K562 (cell line): ENCODE measurements around the gene ELMO1. TPM values are rescaled to one million over a fixed set of nuclear protein-coding genes. Genes with fewer than 3 reads are reported as not detected.

Experiments used
- ATAC-seq: fragments of 200-7000 bp; cut with Tn5 transposase; 3 replicates; pipeline ENCODE4 v1.9.1; 2020; ENCODE audit warnings: moderate library complexity
- BruUV-seq: library from RNA; stranded (reverse); fragments of 400-500 nt; replicated peaks from 2 replicates; lab custom pipeline; 2021; lab: Mats Ljungman, UMichigan
- CTCF ChIA-PET: fragments of 300-600 bp; formaldehyde crosslinking; extraction: SDS; loops from one replicate; lab custom pipeline; 2021; ENCODE audit warnings: low intra/inter-chr PET ratio; lab: Yijun Ruan, JAX
- POLR2A ChIA-PET: fragments of 300-600, 350-650 bp; sonication (Branson Sonifier 250); formaldehyde crosslinking; extraction: SDS; loops from one replicate; lab custom pipeline; 2021; ENCODE audit warnings: antibody characterized with exemption, inconsistent platforms; lab: Yijun Ruan, JAX
- DNase-seq, 4 experiments: peaks; one replicate each; pipeline versions ENCODE4 v3.0.0 to v3.0.0-alpha.2; 2011 to 2018; ENCODE audit warnings: low spot score in 3 of 4, mixed read lengths in 3 of 4; ENCODE audit errors: extremely low read depth in 1 of 4
- FAIRE-seq: peaks from 2 replicates; lab custom pipeline; 2011; peaks lifted over from hg19 to GRCh38; lab: Jason Lieb, UNC
- H2AFZ ChIP-seq: 2 replicates; pipeline ENCODE4 v1.6.0; 2011; ENCODE audit warnings: low read depth, low read length, control low read depth, inconsistent platforms
- H3K27ac ChIP-seq: fragments of 200-600 bp; 3 replicates; pipeline ENCODE4 v1.8.0; 2011; ENCODE audit warnings: low read depth, mild to moderate bottlenecking, control low read depth, inconsistent platforms, low read length, moderate library complexity, mixed read lengths; ENCODE audit errors: extremely low read depth
- H3K27me3 ChIP-seq, 2 experiments: fragments of 300-600 bp in 1 of 2; 2 replicates in 1 of 2; 3 replicates in 1 of 2; pipeline versions ENCODE4 v1.6.0 to v1.8.0; 2011; ENCODE audit warnings: inconsistent platforms in 2 of 2, low read length in 2 of 2, mild to moderate bottlenecking in 1 of 2, mixed read lengths in 1 of 2, moderate library complexity in 1 of 2; ENCODE audit not compliant: control insufficient read depth in 2 of 2, insufficient read depth in 2 of 2
- H3K36me3 ChIP-seq: fragments of 300-600 bp; 3 replicates; pipeline ENCODE4 v1.8.0; 2011; ENCODE audit warnings: mild to moderate bottlenecking, low read length, inconsistent platforms; ENCODE audit not compliant: control insufficient read depth, insufficient read depth
- H3K4me1 ChIP-seq, 2 experiments: fragments of 200-600 bp in 1 of 2; replicated peaks in 1 of 2; 2 replicates in 1 of 2; 3 replicates in 1 of 2; pipeline versions ENCODE4 v1.5.1 to v1.8.0; 2011; ENCODE audit warnings: inconsistent platforms in 2 of 2, low read length in 2 of 2, mild to moderate bottlenecking in 1 of 2, mixed read lengths in 1 of 2, moderate library complexity in 1 of 2; ENCODE audit not compliant: control insufficient read depth in 2 of 2, insufficient read depth in 2 of 2
- H3K4me2 ChIP-seq: 2 replicates; pipeline ENCODE4 v1.6.1; 2011; ENCODE audit warnings: low read length, control low read depth, inconsistent platforms, mixed read lengths; ENCODE audit not compliant: insufficient read depth
- H3K4me3 ChIP-seq: fragments of 200-600 bp; sonication (generic), shearing (Covaris generic); 2 replicates; pipeline ENCODE4 v1.5.1; 2016; ENCODE audit warnings: control low read depth, inconsistent platforms
- H3K79me2 ChIP-seq: fragments of 200-600 bp; 3 replicates; pipeline ENCODE4 v1.8.0; 2011; ENCODE audit warnings: low read length, inconsistent platforms; ENCODE audit not compliant: control insufficient read depth, insufficient read depth
- H3K9ac ChIP-seq, 2 experiments: 2 replicates each; pipeline versions ENCODE4 v1.6.0 to v1.6.1; 2011; ENCODE audit warnings: low read depth in 2 of 2, low read length in 2 of 2, control low read depth in 1 of 2, inconsistent platforms in 1 of 2, mild to moderate bottlenecking in 1 of 2, mixed read lengths in 1 of 2; ENCODE audit not compliant: insufficient read depth in 1 of 2
- H3K9me1 ChIP-seq: one replicate; pipeline ENCODE4 v1.6.0; 2011; ENCODE audit warnings: inconsistent platforms, mild to moderate bottlenecking, low read length, moderate library complexity; ENCODE audit not compliant: control insufficient read depth, insufficient read depth
- H3K9me3 ChIP-seq: replicated peaks from 2 replicates; pipeline ENCODE4 v1.5.1; 2011; ENCODE audit warnings: low read depth, low read length, inconsistent platforms; ENCODE audit not compliant: control insufficient read depth, insufficient read depth
- H4K20me1 ChIP-seq: replicated peaks from 2 replicates; pipeline ENCODE4 v1.6.1; 2011; ENCODE audit warnings: low read length, inconsistent platforms, mixed read lengths; ENCODE audit not compliant: control insufficient read depth, insufficient read depth
- CTCF ChIP-seq, 3 experiments: IDR thresholded peaks in 2 of 3; conservative IDR thresholded peaks in 1 of 3; 2 replicates each; pipeline ENCODE4 v1.5.1; 2011 to 2012; ENCODE audit warnings: low read length in 3 of 3, mild to moderate bottlenecking in 3 of 3, control low read depth in 2 of 3, improper control_type of control experiment in 1 of 3, inconsistent platforms in 1 of 3, low read depth in 1 of 3, mixed read lengths in 1 of 3, moderate library complexity in 1 of 3; ENCODE audit not compliant: insufficient read depth in 2 of 3
- RAD21 ChIP-seq, 2 experiments: fragments of 250-450 bp in 1 of 2; fragments of 450-650 bp in 1 of 2; sonication (Bioruptor Pico) in 1 of 2; formaldehyde crosslinking in 1 of 2; IDR thresholded peaks in 1 of 2; conservative IDR thresholded peaks in 1 of 2; 2 replicates each; pipeline versions ENCODE4 v1.4.0 to v1.8.0; 2020 to 2022; ENCODE audit warnings: mild to moderate bottlenecking in 2 of 2, moderate library complexity in 1 of 2
- SMC3 ChIP-seq: conservative IDR thresholded peaks from 2 replicates; pipeline ENCODE4 v1.6.1; 2011; ENCODE audit warnings: low read depth, low read length, improper control_type of control experiment; ENCODE audit not compliant: insufficient read depth
- ZNF584 ChIP-seq: fragments of 200-800 bp; sonication (Bioruptor generic); IDR thresholded peaks from 2 replicates; pipeline ENCODE4 v1.6.1; 2016; ENCODE audit warnings: low read depth, mild to moderate bottlenecking, missing genetic modification characterization, missing compliant biosample characterization
- WGBS: fragments of 100-300 bp; shearing (Covaris generic); methylation state at CpG from one replicate; pipeline ENCODE4 v1.1.6; 2016; ENCODE audit warnings: low coverage, mixed read lengths; ENCODE audit not compliant: insufficient coverage; ENCODE audit errors: missing lambda C conversion rate; 5-methylcytosine and 5-hydroxymethylcytosine counted together
- in situ Hi-C: fragments of 300-500 bp; cut with MboI; formaldehyde crosslinking; loops from 4 replicates; pipeline ENCODE4 v1.15.0; 2018; ENCODE audit warnings: inconsistent platforms, mixed read lengths
- intact Hi-C: fragments of 100-400 bp; cut with micrococcal nuclease; formaldehyde crosslinking; loops from 2 replicates; pipeline ENCODE4 v1.14.2; 2022
- polyA plus RNA-seq, 8 experiments: library from polyadenylated mRNA; depleted of rRNA in 4 of 8; stranded (reverse) in 5 of 8; unstranded in 3 of 8; fragments of >200 nt; fragmentation: Nextera tagmentation in 2 of 8; fragmentation: Illumina TruSeq in 1 of 8; extraction: Ambion mirVana in 2 of 8; extraction: Trizol in 1 of 8; gene quantifications; 2 replicates each; pipeline versions ENCODE4 v1.2.1 to v1.2.3, GENCODE V29; 2011 to 2014; ENCODE audit warnings: inconsistent platforms in 1 of 8, missing spikeins in 1 of 8
- total RNA-seq, 7 experiments: library from RNA; depleted of rRNA in 6 of 7; stranded (reverse); fragments of >200 nt in 6 of 7; fragmentation: Illumina TruSeq in 2 of 7; extraction: Trizol in 2 of 7; gene quantifications; 2 replicates each; pipeline versions ENCODE4 v1.2.1 to v1.2.3, GENCODE V29; 2011 to 2021; ENCODE audit warnings: low replicate concordance in 1 of 7

Gene ELMO1
- total and polyA plus RNA-seq, 9 of the 15 experiments (the other 6 are each of a cell fraction or from before 2014, with no cell fraction given): 0.36 to 7.2 (median 3.6) TPM

GRCh38 chr7:37234928-37235327 is 213.7 kb downstream of the ELMO1 start:
- no peak overlapping the region for H3K4me2 ChIP-seq
- ATAC-seq: no peak

More at GRCh38 chr7:37234928-37235327, 213.7 kb downstream of the ELMO1 start:
- in situ Hi-C loops (loop anchor here (25.0 kb wide), 1 partner anchor 602 kb away; the partner anchor contains the start of gene NME8), intact Hi-C loops (loop anchor here (10.0 kb wide), 1 partner anchor 600 kb away; no protein-coding TSS in a partner anchor)
- DNase-seq (peak in 1 of 4 experiments; percentile 9), FAIRE-seq (peak; percentile 57)
- BruUV-seq: no TSS peak
- Histone ChIP-seq H4K20me1 (no peaks in the 10 kb centered on the region), H3K9ac (no peak overlapping the region), H3K4me3 (no peak overlapping the region), H3K36me3 (no peaks in the 10 kb centered on the region), H3K79me2 (no peaks in the 10 kb centered on the region), H2AFZ (no peak overlapping the region), H3K4me1 (no peaks in the 10 kb centered on the region), H3K9me3 (no peaks in the 10 kb centered on the region), H3K27me3 (peaks cover 0 to 4% of the 10 kb centered on the region in 2 experiments; a peak in 2 of 5 replicates), H3K9me1 (no peaks in the 10 kb centered on the region), H3K27ac (no peak overlapping the region)
- 0% methylated on average over 1 of the region's 1 CpG for WGBS
- ChIA-PET POLR2A (interaction anchor here (0.6 to 1.5 kb wide), 2 partner anchors 14 to 273 kb away, joined by 3 read pairs; no protein-coding TSS in a partner anchor), CTCF (interaction anchor here (0.6 kb wide), 1 partner anchor 34 kb away, joined by 3 read pairs; no protein-coding TSS in a partner anchor)
- peak; percentile 29 to 57 (median 44); a peak in 4 of 6 replicates for TF ChIP-seq CTCF (IDR thresholded peaks at IDR 0.05 in 2 of 3, conservative IDR thresholded peaks at IDR 0.05 in 1 of 3; ENCODE audit: insufficient read depth in 2 of 3, low read depth in 1 of 3, low read length in 3 of 3)
- TF ChIP-seq ZNF584: no peak
- TF ChIP-seq RAD21 (CRISPR knock-in tag; conservative IDR thresholded peaks at IDR 0.05 in 1 of 2, IDR thresholded peaks at IDR 0.05 in 1 of 2): peak; percentile 52 to 54
- TF ChIP-seq SMC3: 0 out of 2 replicates have a peak, but pooled peaks have one; percentile 19
